HG02798 (cell line): Measurements from ENCODE around the gene EGFL7.

Experiments used
- ATAC-seq: cut with Tn5 transposase; IDR thresholded peaks from one replicate; pipeline ENCODE4 v1.9.1; 2021; ENCODE audit warnings: mild to moderate bottlenecking; ENCODE audit not compliant: unreplicated experiment, poor library complexity

EGFL7 gene

DNA sequence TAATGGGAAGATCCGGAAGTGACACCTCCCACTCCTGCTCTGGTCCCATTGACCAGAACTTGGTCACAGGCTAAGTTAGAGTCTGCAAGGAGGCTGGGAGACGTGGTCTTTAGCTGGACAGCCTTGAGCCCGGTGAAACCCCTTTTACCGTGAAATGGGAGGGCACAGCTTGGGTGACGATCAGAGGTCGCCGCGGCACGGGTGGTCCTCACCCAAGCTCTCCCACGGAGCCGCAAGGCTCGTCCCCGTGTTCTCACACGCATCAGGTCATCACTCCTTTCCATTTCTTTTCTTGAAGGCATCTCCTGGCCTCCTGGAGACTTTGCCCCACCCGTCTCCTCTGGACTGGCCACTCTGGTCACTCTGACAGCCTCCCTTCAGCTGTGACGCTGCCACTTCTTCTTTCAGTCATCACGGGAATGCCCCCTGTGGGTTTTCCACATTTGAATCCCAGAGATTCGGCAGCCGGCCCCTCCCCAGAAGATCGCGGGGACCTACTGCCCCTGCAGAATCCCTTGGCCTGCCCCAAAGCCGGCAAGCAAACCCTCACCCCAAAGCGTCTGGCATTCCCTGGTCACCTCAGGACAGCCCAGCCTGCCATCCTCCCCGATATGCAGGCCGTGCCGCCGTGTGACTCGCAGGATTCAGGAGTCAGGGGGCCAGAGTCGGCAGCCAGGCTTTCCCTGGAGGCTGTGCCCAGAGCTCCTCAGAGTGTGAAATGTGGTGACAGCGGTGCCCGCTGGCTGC lies 18.9 kb upstream of the EGFL7 start:
- ATAC-seq: no peak

DNA sequence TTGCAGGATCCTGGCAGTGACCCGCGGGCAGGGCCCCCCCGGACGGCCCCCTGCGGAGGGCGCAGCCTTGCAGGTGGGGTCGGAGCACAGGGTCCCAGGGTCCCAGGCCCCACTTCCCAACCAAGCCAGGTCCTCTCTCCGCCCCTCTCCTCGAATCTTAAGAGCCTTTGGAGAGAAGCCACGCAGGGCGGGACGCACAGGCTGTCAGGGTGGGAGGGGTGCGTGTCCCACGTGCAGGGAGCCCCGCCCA lies 18.4 kb upstream of the EGFL7 start:
- ATAC-seq: no peak

DNA sequence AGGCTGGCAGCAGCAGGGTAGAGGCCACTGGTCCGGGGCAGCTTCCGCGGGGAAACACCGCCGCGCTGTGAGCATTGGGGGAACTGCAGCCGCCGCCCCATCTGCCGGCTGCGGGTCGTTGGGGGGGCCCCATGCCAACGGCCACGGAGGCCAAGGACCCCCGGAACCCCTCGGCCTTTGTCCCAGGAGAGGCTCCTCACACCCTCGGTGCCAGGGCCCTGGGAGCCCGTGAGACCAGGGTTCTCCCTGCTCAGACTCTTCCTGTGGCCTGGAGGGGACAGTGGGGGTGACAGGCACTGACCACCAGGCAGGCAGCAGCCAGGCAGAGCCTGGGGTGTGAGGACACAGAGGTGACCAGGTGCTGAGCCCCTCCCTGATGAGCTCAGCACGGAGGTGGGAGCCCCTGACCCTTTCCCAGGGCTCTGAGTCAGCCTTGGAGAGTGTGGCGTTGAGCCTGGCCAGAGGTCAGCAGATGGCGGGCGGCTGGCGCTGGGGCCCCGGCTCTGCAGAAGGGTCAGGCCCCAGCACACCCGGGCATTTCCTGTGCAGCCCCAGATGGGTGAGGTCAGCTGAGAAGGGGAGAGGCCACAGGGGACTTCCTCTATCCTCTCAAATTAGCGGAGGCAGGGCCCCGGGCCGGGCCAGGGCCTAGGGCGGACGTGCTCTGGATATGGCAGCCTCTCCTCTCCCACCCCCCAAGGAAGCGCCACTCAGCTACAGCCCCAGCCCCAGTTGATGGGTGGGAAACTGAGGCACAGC lies 17.9 kb upstream of the EGFL7 start:
- ATAC-seq: no peak

DNA sequence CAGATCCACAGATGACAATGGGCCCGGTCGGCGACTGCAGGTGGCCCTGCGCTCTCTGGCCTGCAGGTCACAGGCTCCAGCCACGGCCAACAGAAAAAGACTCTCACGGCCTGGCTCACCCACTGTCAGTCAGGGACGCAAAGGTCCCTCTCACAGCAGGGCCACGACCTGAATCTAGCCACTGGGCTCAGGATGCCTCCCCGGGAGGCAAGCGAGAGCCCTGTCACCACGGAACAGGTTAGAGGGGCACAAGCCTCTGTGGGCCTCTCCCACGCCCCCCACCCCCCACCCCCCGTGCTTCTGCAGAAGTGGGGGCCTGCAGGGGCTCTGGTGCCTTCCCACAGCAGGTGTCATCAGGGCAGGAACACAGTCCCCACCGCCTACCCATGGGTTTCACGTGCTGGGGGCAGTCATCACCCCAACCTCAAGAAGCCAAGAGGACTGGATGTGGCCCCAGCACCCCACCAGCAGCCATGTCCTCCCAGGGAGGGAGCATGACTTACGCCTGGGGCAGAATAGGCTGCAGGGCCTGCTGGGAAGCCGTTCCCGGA lies 17.3 kb upstream of the EGFL7 start:
- ATAC-seq: no peak

DNA sequence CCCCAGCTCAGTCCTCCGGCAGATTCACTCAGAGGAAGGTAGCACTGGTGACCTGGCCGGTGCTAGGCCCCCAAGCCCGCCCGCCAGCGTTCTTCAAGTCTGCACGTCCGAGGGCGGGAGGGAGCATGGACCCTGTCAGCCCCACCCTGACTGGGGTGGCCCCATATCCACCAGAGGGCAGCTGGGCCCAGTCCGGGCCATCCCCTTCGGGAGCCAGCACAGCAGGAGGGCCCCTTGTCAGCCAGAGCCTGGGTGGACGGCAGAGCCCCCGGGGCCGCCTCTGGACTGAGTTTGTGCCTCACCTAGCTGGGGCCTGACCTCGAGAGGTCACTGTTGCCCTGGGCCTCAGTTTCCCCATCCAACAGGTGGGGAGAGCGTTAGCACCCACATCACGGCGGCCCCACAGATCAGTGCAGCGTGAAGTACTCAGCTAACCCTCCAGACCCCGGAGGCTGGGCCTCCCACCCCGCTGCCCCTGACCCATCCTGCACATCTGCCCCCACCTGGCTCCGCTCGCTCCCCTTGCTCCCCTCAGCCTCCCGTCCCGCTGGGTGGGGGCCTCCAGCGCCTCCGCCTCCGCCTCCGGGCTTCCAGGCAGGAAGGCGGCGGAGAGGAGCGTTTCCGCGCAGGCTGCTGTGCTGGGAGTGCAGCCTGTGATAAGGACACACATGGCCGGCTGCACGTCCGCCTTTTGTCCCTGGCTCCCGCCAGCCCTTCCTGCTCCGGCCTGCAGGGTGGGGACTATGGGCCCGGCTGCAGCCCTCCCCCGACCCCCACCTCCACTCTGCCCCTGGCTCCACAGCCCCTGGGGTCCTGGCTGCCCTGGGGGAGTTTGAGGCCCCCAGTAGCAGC lies 16.6 kb upstream of the EGFL7 start:
- no peak for ATAC-seq

DNA sequence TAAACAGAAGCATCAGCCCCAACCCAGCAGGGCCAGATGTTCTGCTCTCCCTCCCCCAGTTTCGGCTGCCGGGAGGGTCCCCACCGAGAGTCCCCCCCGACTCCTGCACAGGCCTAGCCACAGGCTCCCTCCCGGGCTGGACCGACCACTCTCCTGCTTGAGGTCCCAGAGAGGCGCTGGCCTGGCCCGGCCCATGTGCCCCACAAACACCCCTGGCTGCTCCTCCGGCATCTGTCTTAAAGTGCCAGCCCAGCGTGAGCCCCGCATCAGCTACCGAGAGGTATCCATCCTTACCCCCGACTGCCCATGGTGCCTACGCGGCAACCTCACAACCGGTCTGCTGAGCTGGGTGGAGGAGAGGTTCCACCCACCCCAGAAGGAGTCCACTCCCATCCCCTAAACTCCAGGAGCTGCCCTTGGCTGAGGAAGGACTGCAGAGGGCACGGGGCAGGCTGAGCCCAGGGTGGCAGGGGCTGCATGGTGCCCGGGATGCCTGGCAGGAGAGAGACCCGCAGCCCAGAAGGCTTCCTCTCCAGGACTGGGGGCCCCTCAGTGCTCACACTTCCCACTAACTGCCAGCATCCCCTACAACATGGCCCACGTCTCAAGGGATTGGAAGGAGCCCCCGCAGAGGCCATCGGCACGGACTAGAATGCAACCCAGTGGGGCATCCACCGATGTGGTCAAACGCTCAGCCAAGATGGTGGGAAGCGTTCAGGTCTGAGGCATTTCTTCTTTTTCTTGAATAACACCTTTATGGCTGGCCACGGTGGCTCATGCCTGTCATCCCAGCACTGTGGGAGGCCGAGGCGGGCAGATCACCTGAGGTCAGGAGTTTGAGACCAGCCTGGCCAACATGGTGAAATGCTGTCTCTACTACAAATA lies 15.6 kb upstream of the EGFL7 start:
- no peak for ATAC-seq

DNA sequence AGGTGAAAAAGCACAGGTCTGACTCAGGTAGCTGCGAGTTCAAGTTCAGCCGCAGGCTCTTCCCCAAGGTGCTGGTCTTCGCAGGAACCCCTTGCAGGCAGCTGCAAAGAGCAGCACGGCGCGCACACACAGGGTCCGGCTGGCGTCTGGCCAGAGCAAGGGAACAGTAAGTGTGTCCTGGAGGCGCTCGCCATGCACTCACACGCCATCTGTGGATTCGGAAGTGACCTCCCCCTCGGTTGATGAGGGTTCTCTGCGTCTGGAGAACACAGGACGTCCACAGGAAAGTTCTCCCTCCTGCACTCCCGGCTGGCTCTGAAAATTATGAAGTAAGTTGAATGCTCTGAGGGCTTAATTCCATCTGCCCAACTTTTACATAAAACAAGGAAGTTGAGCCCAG lies 14.0 kb upstream of the EGFL7 start:
- no peak for ATAC-seq

DNA sequence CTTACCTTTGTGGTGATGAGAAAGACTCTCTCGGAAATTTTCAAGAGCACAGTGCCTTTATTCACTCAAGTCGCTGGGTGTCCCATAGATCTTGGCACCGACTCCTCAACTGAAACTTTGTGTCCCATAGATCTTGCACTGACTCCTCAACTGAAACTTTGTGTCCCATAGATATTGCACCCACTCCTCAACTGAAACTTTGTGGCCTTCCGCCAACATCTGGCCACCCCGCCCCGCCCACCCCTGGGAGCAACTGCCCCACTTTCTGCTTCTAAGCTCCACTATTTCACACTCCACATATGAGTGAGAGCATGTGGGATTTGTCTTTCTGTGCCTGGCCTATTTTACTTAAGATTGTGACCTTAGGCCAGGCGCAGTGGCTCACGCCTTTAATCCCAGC lies 12.7 kb upstream of the EGFL7 start:
- ATAC-seq: no peak

DNA sequence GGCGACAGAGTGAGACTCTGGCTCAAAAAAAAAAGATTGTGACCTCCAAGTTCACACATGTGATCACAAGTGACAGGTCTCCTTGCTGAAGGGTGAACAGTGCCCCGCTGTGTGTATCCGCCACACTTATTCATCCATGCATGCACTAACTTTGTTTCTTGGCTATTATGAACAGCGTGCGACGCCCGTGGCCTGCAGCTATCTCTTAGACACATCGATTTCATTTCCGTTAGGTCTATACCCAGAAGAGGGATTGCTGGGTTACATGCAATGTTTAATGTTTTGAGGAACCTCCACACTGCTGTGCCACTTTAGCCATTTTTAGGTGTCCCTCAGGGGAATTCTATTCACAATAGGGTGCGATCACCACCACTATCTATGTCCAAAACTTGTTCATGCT lies 12.1 kb upstream of the EGFL7 start:
- no peak for ATAC-seq

DNA sequence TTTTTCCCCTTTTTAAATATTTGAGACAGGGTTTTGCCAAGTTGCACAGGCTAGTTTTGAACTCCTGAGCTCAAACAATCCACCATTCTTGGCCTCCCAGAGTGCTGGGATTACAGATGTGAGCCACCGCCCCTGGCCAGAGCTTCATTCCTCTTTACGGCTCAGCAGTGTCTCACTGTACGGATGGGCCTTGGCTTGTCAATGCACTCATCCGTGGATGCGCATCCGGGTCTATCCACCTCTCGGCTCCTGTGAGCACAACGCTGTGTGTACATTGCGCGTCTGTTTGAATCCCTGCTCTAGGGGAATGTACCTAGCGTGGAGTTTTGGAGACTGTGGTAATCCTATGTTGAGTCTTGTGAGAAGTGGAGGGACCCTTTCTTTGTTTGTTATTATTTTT lies 10.9 kb upstream of the EGFL7 start:
- no peak for ATAC-seq

DNA sequence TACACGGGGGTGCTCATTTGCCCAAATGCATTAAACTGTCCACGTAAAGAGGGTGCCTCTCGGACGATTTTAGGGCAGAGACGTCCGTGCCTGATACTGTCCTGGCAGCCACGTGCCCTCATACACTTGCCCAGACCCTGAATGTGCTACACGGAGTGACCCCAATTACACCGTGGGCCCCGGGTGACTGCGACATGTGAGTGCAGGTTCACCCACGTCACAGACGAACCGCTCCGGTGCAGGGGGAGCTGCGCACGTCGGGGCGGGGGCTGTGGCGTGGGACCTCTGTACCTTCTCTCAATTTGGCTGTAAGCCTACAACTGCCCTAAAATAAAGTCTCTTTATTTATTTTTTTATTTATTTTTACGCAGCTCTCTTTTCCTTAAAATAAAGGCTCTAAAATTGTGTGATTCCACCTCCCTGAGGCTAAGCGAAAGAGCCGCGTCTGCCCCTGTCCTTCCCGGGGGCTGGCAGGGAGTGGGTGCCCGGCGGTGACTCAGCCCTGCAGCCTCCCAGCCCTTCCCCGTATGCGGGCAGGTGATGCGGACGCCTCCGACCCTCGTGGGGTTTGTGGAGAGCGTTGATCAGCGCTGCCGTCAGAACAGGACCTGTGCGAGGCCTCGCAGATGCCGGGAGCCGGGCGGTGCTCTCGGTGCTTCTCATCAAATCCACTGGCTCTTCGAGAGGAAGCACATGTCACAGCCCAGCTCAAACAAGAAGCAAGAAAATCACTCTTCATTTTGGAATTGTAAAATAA lies 9.2 kb upstream of the EGFL7 start:
- no peak for ATAC-seq

DNA sequence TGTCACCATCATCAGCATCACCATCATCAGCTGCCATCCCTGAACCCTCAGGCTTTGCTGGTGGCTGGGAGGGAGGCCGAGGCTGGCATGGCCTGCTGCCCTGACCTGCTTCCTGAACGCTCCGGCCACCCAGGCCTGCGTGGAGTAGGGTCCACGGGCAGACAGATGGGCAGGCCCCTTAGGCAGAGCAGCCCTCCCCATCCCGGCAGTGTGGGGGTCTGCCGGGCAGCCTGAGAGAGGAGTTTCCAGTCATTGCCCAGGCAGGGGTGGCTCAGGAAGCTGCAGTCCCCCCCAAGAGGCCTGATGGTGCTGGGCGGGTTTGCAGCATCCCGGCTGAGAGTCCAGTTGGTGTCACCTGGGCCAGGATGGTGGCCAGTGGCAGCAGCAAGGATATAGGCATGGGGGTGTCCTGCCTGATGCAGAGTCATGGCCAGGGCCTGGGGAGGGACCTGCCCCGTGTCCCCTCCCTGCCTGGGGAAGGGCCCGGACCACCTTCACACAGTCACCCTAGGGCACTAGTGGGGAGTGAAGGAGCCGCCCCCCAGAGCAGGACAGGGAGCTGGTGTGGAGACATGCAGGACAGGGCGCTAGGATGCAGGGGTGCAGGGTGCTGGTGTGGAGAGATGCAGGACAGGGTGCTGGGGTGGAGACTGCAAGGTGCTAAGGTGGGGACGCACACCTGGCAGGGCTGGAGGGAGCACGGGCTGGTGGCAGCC lies 7.7 kb upstream of the EGFL7 start:
- no peak for ATAC-seq

DNA sequence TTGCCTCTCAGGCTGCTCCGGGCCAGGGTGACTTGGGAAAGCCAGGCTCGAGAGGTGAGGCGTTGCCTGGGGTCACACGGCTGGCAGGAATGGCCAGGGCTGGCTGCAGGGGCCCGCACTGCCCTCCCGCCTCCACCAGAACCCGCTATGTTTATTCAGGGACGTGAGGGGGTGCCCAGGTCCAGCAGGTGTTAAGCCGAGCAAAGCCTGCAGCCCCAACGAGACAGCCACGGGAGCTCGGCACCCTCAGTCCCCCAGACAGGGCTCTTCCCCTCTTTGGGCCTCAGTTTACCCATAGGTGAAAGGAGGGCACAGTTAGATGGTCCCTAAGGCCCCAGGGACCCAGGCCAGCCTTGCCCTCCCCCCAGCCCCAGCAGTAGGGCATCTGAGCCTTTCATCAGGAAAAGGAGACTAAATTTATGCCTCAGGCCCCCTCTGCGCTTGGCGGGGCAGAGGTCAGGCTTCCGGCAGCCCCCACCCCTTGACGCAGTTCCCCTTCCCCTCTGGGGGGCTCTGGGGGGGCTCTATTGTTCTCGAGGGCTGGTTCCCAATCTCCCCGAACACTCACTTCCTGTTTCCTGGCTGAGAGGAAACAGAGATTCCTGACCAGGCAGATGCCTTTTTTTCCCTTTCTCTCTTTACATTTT lies 7.1 kb upstream of the EGFL7 start:
- no peak for ATAC-seq

DNA sequence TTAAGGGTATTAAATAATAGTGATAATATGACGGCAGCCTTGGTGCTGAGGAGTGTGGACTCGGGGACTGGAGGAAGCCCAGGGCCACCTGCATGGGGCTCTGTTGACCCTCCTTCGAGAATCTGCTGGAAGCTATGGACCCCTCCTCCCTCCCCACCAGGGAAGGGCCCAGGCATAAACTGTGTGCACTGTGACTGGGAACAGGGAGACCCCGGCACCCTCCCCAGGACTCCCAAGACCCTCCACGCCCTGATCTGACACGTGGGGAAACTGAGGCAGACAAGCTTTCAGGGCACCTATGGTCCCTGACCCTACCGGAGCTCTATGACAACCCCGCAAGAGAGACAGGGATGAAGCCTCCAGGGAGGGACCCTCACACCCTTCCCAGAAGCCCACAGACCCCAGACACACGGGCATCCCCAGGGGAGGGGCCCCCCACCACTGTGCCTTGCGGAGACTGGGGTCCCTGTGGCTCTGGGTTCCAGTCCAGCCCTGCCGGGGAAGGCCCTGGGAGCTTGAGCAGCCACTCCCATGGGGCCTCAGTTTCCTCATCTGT lies 6.5 kb upstream of the EGFL7 start:
- ATAC-seq: no peak

DNA sequence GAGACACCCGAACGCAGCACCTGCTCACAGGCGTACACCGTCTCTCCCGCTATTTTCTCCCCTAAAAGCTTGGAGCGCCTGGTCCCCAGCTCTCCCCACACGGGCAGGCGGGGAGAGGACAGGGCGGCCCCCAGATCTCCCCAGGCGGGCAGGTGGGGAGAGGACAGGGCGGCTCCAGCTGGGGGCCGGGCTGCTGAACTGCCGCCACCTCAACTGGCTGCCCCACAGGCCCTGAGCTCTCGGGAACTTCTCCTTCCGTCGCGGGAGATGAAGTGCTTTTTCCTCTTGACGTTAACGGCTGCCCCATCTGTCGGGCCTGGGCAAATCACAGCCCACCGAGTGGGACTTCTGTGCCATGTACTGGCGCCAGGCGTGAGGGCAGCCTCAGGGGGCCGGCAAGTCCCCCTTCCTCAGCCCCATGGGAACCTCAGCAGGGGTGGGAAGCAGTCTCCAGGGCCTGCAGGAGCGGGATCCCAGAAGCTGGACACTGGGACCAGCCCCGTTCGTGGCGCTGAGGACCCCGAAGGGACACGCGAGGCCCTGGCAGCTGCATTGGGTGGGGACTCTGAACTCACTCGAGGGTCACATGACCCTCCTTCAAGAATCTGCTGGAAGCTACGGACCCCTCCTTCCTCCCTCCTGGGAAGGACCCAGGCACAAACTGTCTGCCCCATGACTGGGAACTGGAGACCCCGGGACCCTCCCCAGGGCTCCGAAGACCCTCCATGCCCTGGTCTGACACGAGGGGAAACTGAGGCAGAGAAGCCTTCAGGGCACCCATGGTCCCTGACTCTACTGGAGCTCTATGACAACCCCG lies 5.7 kb upstream of the EGFL7 start:
- no peak for ATAC-seq

DNA sequence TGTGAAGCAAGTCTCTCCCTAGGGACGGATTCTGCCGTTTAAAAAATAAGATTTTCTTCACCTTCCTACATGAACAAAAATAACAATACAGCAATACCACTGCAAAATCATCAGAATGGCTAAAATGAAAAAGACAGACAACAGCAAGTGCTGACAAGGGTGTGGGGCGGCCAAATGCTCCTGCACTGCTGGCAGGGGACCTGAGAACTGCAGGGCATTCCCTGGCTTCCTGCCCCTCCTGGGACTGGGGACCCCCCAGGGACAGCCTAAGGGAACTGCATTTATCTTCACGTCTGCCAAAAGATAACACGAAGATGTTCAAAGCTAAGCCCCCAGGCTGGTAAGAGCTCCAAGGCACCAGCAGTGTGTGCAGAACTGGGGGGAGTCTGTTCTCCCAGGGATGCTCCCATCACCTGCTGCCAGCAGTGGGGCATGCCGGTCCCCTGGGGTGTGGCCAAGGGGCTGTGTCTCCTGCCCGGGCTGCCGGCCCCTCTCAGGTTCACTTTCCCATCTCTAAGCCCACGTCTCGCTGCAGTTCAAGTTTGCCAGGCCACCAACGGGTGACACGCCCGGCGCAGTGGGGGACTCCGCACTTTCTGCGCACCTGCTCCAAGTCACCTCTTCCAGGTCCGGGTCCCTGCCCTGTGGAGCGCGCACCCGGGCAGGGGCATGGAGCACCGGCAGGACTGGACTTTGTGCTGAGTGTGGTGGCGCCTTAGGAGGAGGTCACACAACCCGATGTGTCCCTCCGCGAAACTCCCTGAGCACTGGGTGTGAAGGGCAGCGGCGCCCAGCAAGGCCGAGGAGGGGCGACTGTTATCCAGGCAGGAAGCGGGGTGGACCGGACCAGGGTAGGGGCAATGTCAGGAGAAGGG lies 4.5 kb upstream of the EGFL7 start:
- ATAC-seq: no peak
